H1 (cell line): ENCODE results near the gene LMNTD2. TPM values are rescaled to one million over a fixed set of nuclear protein-coding genes. Genes with fewer than 3 reads are reported as not detected.

ENCODE experiments used
- CTBP2 ChIP-seq: IDR thresholded peaks from 2 replicates; pipeline ENCODE4 v1.7.0; 2011; ENCODE audit warnings: borderline replicate concordance, mild to moderate bottlenecking, moderate library complexity, mixed read lengths, low read length; ENCODE audit not compliant: insufficient read depth, insufficient read length
- polyA plus RNA-seq, 7 experiments: library from polyadenylated mRNA; depleted of rRNA in 3 of 7; stranded (reverse) in 5 of 7; unstranded in 2 of 7; fragments of >200 nt in 5 of 7; fragments of 200-250 nt in 2 of 7; gene quantifications; 1 replicate in 5 of 7; 2 replicates in 1 of 7; 4 replicates in 1 of 7; pipeline versions ENCODE4 v1.2.1 to v1.2.3, GENCODE V29; 2011 to 2013; ENCODE audit warnings: missing spikeins in 2 of 7, mixed read lengths in 2 of 7
- total RNA-seq: library from RNA; stranded (reverse); fragmentation: NEBNext Ultra II Directional; extraction: Animal tissue kit (Norgen Biotek cat#: 25700); gene quantifications from 2 replicates; pipeline ENCODE4 v1.2.1, GENCODE V29; 2021

LMNTD2 gene
- total and polyA plus RNA-seq, 2 of the 8 experiments (the other 6 are each of a cell fraction or from before 2014, with no cell fraction given), result 1.6 to 3.1 TPM

GRCh38 chr11:589798-590197, 29.3 kb upstream of the LMNTD2 start (continued):
- TF ChIP-seq CTBP2, result no peak
